ENCODE results near the gene PRKN. TPM values are rescaled to one million over a fixed set of nuclear protein-coding genes. Genes with fewer than 3 reads are reported as not detected.

Gene PRKN
- total RNA-seq, 1 experiment from 2014 or later, result 0.46 TPM

GRCh38 chr6:161586887-161587286, 1140.7 kb downstream of the PRKN start:
- POLR2A ChIA-PET, result no interaction called here
- TF ChIP-seq, protein P1, sequence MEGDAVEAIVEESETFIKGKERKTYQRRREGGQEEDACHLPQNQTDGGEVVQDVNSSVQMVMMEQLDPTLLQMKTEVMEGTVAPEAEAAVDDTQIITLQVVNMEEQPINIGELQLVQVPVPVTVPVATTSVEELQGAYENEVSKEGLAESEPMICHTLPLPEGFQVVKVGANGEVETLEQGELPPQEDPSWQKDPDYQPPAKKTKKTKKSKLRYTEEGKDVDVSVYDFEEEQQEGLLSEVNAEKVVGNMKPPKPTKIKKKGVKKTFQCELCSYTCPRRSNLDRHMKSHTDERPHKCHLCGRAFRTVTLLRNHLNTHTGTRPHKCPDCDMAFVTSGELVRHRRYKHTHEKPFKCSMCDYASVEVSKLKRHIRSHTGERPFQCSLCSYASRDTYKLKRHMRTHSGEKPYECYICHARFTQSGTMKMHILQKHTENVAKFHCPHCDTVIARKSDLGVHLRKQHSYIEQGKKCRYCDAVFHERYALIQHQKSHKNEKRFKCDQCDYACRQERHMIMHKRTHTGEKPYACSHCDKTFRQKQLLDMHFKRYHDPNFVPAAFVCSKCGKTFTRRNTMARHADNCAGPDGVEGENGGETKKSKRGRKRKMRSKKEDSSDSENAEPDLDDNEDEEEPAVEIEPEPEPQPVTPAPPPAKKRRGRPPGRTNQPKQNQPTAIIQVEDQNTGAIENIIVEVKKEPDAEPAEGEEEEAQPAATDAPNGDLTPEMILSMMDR (IDR thresholded peaks at IDR 0.05), result no peak
- TF ChIP-seq TCF7L2 (IDR thresholded peaks at IDR 0.05; ENCODE audit: low read depth, low read length) (no peak), REST (IDR thresholded peaks at IDR 0.05; ENCODE audit: insufficient read depth in 1 of 2, low read depth in 2 of 2, low read length in 1 of 2) (no peak), POLR2AphosphoS5 (IDR thresholded peaks at IDR 0.05; ENCODE audit: low read depth, low read length) (no peak), SIN3A (IDR thresholded peaks at IDR 0.05; ENCODE audit: borderline replicate concordance, insufficient read depth, low read depth, low read length) (no peak)
- Histone ChIP-seq H3K9me3 (ENCODE audit: control insufficient read depth, insufficient read depth, low read depth, low read length) (no peaks in the 10 kb centered on the region), H3K4me1 (ENCODE audit: control insufficient read depth, insufficient read depth, low read length) (no peaks in the 10 kb centered on the region), H3K36me3 (ENCODE audit: control insufficient read depth, insufficient read depth, low read length) (no peaks in the 10 kb centered on the region), H3K4me3 (ENCODE audit: low read depth in 2 of 2, low read length in 2 of 2) (no peak overlapping the region), H3K27me3 (ENCODE audit: control insufficient read depth, insufficient read depth, low read length) (no peaks in the 10 kb centered on the region), H3K27ac (ENCODE audit: low read length) (no peak overlapping the region)
- no TSS peak for BruUV-seq (replicated peaks)
- in situ Hi-C loops (cut with HindIII; ENCODE audit: low pct_unique_long_range_greater_than_20kb, low sequenced_read_pairs) (no loop called here), intact Hi-C loops (cut with micrococcal nuclease; ENCODE audit: unreplicated experiment) (no loop called here)
- CTCF ChIA-PET, result no interaction called here
- ATAC-seq, result no peak
- DNase-seq (ENCODE audit: low read depth, low spot score), result no peak

DNA sequence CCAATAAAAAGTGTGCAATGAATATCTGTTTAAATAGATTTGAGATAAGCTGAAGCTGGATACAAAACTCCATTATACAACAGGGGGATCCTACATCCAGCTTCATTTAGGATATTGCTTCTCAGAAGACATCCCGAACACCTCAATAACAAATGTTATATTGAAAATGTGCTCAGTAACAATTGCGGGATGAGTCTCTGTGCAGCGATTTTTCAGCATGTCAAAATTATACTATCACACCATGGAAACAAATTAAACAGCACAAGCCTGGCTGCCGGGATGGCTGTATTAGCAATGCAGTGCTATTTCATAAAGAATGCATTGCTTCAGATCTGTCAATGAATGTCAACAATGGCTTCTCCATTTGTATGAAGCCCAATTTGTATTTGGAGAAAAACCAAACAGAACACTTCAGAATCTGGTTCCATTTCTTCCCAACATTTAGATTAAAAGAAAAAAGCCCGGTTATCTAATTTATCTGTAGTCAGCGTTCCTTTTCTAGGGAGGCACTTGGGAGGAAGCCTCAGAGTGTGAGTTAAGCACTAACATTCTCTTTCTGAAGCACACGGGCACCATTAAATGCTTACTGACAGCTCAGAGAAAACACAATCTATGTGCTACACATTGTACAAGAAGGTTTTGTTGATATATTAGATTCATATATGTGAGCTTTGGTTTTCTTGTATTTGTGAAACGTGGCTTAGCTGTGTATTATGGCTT, 1142.8 kb downstream of the PRKN start:
- BruUV-seq (replicated peaks), result no TSS peak
- intact Hi-C loops (cut with micrococcal nuclease; ENCODE audit: unreplicated experiment), result no loop called here
- POLR2A ChIA-PET, result no interaction called here
- no peaks in the 10 kb centered on the region for H3K9me3 ChIP-seq (ENCODE audit: control insufficient read depth, insufficient read depth, low read depth, low read length)
- H3K27ac ChIP-seq (ENCODE audit: low read length), result no peak overlapping the region
- CTCF ChIA-PET, result no interaction called here
- TF ChIP-seq REST (IDR thresholded peaks at IDR 0.05; ENCODE audit: insufficient read depth in 1 of 2, low read depth in 2 of 2, low read length in 1 of 2), result no peak
- TF ChIP-seq POLR2AphosphoS5 (IDR thresholded peaks at IDR 0.05; ENCODE audit: low read depth, low read length), result no peak
- no peak for TF ChIP-seq TCF7L2 (IDR thresholded peaks at IDR 0.05; ENCODE audit: low read depth, low read length)
- TF ChIP-seq, protein P1 (IDR thresholded peaks at IDR 0.05), result no peak
- no peak for TF ChIP-seq SIN3A (IDR thresholded peaks at IDR 0.05; ENCODE audit: borderline replicate concordance, insufficient read depth, low read depth, low read length)
- in situ Hi-C loops (cut with HindIII; ENCODE audit: low pct_unique_long_range_greater_than_20kb, low sequenced_read_pairs), result no loop called here
- DNase-seq (ENCODE audit: low read depth, low spot score) (no peak), ATAC-seq (no peak)
- no peak overlapping the region for H3K4me3 ChIP-seq (ENCODE audit: low read depth in 2 of 2, low read length in 2 of 2)
- no peaks in the 10 kb centered on the region for H3K27me3 ChIP-seq (ENCODE audit: control insufficient read depth, insufficient read depth, low read length)
- no peaks in the 10 kb centered on the region for H3K36me3 ChIP-seq (ENCODE audit: control insufficient read depth, insufficient read depth, low read length)
- H3K4me1 ChIP-seq (ENCODE audit: control insufficient read depth, insufficient read depth, low read length), result no peaks in the 10 kb centered on the region
